GM12874 (cell line): Measurements from ENCODE around the gene IFFO2.

ENCODE experiments used
- CTCF ChIP-seq: IDR thresholded peaks from 2 replicates; pipeline ENCODE4 v1.5.1; 2011; ENCODE audit warnings: low read depth, mild to moderate bottlenecking, control low read depth, low read length, moderate library complexity; ENCODE audit not compliant: insufficient read depth

Gene IFFO2

GRCh38 chr1:18866846-18867245 is 89.6 kb downstream of the IFFO2 start:
- no peak for TF ChIP-seq CTCF

- no peak for TF ChIP-seq CTCF
Observed at GRCh38 chr1:18866314-18866713, 90.2 kb downstream of the IFFO2 start.

GRCh38 chr1:18865176-18865575 is 91.3 kb downstream of the IFFO2 start:
- no peak for TF ChIP-seq CTCF

- no peak for TF ChIP-seq CTCF
Observed at GRCh38 chr1:18861590-18861989, 94.9 kb downstream of the IFFO2 start.

- TF ChIP-seq CTCF: no peak
Observed at GRCh38 chr1:18861082-18861481, 95.4 kb downstream of the IFFO2 start.

- no peak for TF ChIP-seq CTCF
Observed at GRCh38 chr1:18859560-18859959, 96.9 kb downstream of the IFFO2 start, which contains the start of gene TAS1R2. TSS of gene TAS1R2 (minus strand) at chr1:18859660. CDS start at chr1:18859660, 0 bp downstream.

- TF ChIP-seq CTCF: no peak
Observed at GRCh38 chr1:18858070-18858688, 98.3 kb downstream of the IFFO2 start.
